ENCODE results near the gene MTHFD1.

- TF ChIP-seq CTCF (conservative IDR thresholded peaks at IDR 0.05) (no peak), ZFX (IDR thresholded peaks at IDR 0.05) (no peak)
These were observed 120.1 kb downstream of the MTHFD1 start for GRCh38 chr14:64508215-64508776.
